ENCODE results near the gene DBF4. TPM values are rescaled to one million over a fixed set of nuclear protein-coding genes. Genes with fewer than 3 reads are reported as not detected.

DBF4 gene
- total and polyA plus RNA-seq, 4 donors: 2.3 to 27.0 (median 3.7) TPM

GRCh38 chr7:87853237-87853864 is 22.9 kb upstream of the DBF4 start:
- no peaks in the 10 kb centered on the region for H3K4me1 ChIP-seq (ENCODE audit: control insufficient read depth in 4 of 4, insufficient read depth in 4 of 4, low read length in 3 of 4)
- H3K36me3 ChIP-seq (ENCODE audit: control insufficient read depth in 4 of 4, insufficient read depth in 3 of 4, low read depth in 1 of 4, low read length in 3 of 4): peaks cover 4 to 19% (median 17%) of the 10 kb centered on the region in 4 donors
- H3K9me3 ChIP-seq (ENCODE audit: control insufficient read depth in 4 of 4, low read length in 3 of 4): no peaks in the 10 kb centered on the region
- 79% methylated on average over 1 of the region's 1 CpG for WGBS
- H3K27me3 ChIP-seq (ENCODE audit: control insufficient read depth in 4 of 4, insufficient read depth in 4 of 4, low read length in 3 of 4): no peaks in the 10 kb centered on the region
- H3K27ac ChIP-seq (ENCODE audit: low read depth in 1 of 2, low read length in 2 of 2): no peak overlapping the region
- H3K9ac ChIP-seq (ENCODE audit: low read depth in 1 of 2, low read length in 2 of 2): no peak overlapping the region
- DNase-seq (ENCODE audit: low spot score): no peak
- no peak for TF ChIP-seq HNF4A (conservative IDR thresholded peaks at IDR 0.05)
- no peak for TF ChIP-seq FOXA2 (IDR thresholded peaks at IDR 0.05)
- no peak for TF ChIP-seq TAF1 (conservative IDR thresholded peaks at IDR 0.05)
- TF ChIP-seq REST (IDR thresholded peaks at IDR 0.05): no peak
- no peak for TF ChIP-seq RAD21 (IDR thresholded peaks at IDR 0.05)
- no peak for TF ChIP-seq ATF3 (IDR thresholded peaks at IDR 0.05)
- TF ChIP-seq EGR1 (IDR thresholded peaks at IDR 0.05; ENCODE audit: low read depth in 2 of 2): no peak
- no peak for TF ChIP-seq FOXA1 (IDR thresholded peaks at IDR 0.05)
- TF ChIP-seq MAX (IDR thresholded peaks at IDR 0.05): no peak
- no peak for TF ChIP-seq JUND (IDR thresholded peaks at IDR 0.05)
- TF ChIP-seq ZBTB33 (IDR thresholded peaks at IDR 0.05): no peak
- H3K4me3 ChIP-seq (ENCODE audit: low read depth in 1 of 3, low read length in 3 of 3): no peak overlapping the region

- DNase-seq (ENCODE audit: low spot score): no peak
- Histone ChIP-seq H3K27me3 (ENCODE audit: control insufficient read depth in 4 of 4, insufficient read depth in 4 of 4, low read length in 3 of 4) (no peaks in the 10 kb centered on the region), H3K27ac (ENCODE audit: low read depth in 1 of 2, low read length in 2 of 2) (no peak overlapping the region), H3K4me1 (ENCODE audit: control insufficient read depth in 4 of 4, insufficient read depth in 4 of 4, low read length in 3 of 4) (no peaks in the 10 kb centered on the region), H3K4me3 (ENCODE audit: low read depth in 1 of 3, low read length in 3 of 3) (no peak overlapping the region), H3K9me3 (ENCODE audit: control insufficient read depth in 4 of 4, low read length in 3 of 4) (no peaks in the 10 kb centered on the region), H3K36me3 (ENCODE audit: control insufficient read depth in 4 of 4, insufficient read depth in 3 of 4, low read depth in 1 of 4, low read length in 3 of 4) (peaks cover 5 to 17% (median 11%) of the 10 kb centered on the region in 4 donors), H3K9ac (ENCODE audit: low read depth in 1 of 2, low read length in 2 of 2) (no peak overlapping the region)
- TF ChIP-seq ZBTB33 (IDR thresholded peaks at IDR 0.05) (no peak), HNF4A (conservative IDR thresholded peaks at IDR 0.05) (no peak)
- 92% methylated on average over 3 of the region's 3 CpGs for WGBS
Observed at GRCh38 chr7:87858417-87859100, 17.7 kb upstream of the DBF4 start.

Data from liver (tissue), 9 donors.